GM23338 (cell line): ENCODE data around the gene EPHB1. TPM values are rescaled to one million over a fixed set of nuclear protein-coding genes. Genes with fewer than 3 reads are reported as not detected.

ENCODE experiments used
- CREB1 ChIP-seq: fragments of 250-450 bp; sonication (Bioruptor Pico); IDR thresholded peaks from 2 replicates; pipeline ENCODE4 v1.5.0; 2020; ENCODE audit warnings: low read depth, mild to moderate bottlenecking, moderate library complexity
- EZH2 ChIP-seq: fragments of 200-600 bp; sonication (generic); IDR thresholded peaks from one replicate; pipeline ENCODE4 v1.8.0; 2017; ENCODE audit warnings: antibody characterized with exemption, mild to moderate bottlenecking, low read depth; ENCODE audit not compliant: unreplicated experiment
- JUNB ChIP-seq: IDR thresholded peaks from one replicate; pipeline ENCODE4 v1.6.1; 2016; ENCODE audit warnings: antibody characterized with exemption; ENCODE audit not compliant: unreplicated experiment
- NANOG ChIP-seq: IDR thresholded peaks from 2 replicates; pipeline ENCODE4 v1.6.1; 2016; ENCODE audit warnings: antibody characterized with exemption, borderline replicate concordance
- REST ChIP-seq: IDR thresholded peaks from one replicate; pipeline ENCODE4 v1.6.1; 2018; ENCODE audit warnings: antibody characterized with exemption; ENCODE audit not compliant: unreplicated experiment
- ZNF462 ChIP-seq: fragments of 250-450 bp; sonication (Bioruptor Pico); IDR thresholded peaks from 2 replicates; pipeline ENCODE4 v1.5.0; 2020; ENCODE audit warnings: mild to moderate bottlenecking, moderate library complexity
- polyA plus RNA-seq: library from polyadenylated mRNA; unstranded; fragments of >200 nt; fragmentation: Nextera tagmentation; extraction: Ambion mirVana; gene quantifications from 2 replicates; pipeline ENCODE4 v1.2.1, GENCODE V29; 2016
- total RNA-seq: library from RNA; depleted of rRNA; stranded (reverse); fragments of >200 nt; shearing (Covaris generic); gene quantifications from 2 replicates; pipeline ENCODE4 v1.2.3, GENCODE V29; 2014

Gene EPHB1
- total and polyA plus RNA-seq, 2 experiments from 2014 or later = 2.7 to 5.2 TPM

- TF ChIP-seq ZNF462 (CRISPR knock-in tag) = no peak
- no peak for TF ChIP-seq NANOG
- no peak for TF ChIP-seq EZH2
- TF ChIP-seq CREB1 (CRISPR knock-in tag) = no peak
- TF ChIP-seq REST = no peak
- TF ChIP-seq JUNB = no peak
Measured at GRCh38 chr3:134833453-134834163, 38.5 kb downstream of the EPHB1 start (continued).
